Keratinocyte (primary cell): Measurements from ENCODE around the gene NR1I2.

Experiments
- EZH2 ChIP-seq: IDR thresholded peaks from one replicate; pipeline ENCODE4 v1.6.1; 2012; ENCODE audit warnings: inconsistent platforms, mild to moderate bottlenecking, low read length, moderate library complexity
- TF ChIP-seq, protein P1 (sequence below), 3 experiments: IDR thresholded peaks in 1 of 3; conservative IDR thresholded peaks in 1 of 3; optimal IDR thresholded peaks in 1 of 3; 2 replicates in 2 of 3; 3 replicates in 1 of 3; pipeline versions ENCODE3 to v1.5.1; 2011; ENCODE audit warnings: low read length in 3 of 3, mild to moderate bottlenecking in 3 of 3, moderate library complexity in 2 of 3, control low read depth in 1 of 3, inconsistent platforms in 1 of 3; ENCODE audit not compliant: insufficient read depth in 2 of 3; ENCODE audit errors: extremely low read depth in 1 of 3

DNA sequence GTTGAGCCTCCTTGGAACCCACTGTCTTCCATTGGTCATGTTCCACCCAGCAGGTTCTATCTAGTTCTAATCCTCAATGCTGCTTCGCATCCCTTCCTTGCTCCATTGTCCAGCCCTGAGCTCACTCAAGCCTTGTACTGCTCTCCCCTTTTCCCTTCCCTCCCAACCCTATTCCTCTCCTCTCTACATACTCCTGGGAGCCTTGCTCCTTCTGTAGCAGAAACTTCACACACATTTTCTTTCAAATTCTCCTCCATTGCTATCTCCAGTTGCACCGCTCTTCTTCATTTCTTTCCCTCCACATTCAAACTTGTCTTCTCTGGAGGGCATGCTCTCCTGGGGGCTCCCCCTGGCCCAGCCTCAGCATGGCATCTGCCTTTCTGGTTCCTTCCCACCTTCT, 14.5 kb downstream of the NR1I2 start:
- TF ChIP-seq, protein P1, sequence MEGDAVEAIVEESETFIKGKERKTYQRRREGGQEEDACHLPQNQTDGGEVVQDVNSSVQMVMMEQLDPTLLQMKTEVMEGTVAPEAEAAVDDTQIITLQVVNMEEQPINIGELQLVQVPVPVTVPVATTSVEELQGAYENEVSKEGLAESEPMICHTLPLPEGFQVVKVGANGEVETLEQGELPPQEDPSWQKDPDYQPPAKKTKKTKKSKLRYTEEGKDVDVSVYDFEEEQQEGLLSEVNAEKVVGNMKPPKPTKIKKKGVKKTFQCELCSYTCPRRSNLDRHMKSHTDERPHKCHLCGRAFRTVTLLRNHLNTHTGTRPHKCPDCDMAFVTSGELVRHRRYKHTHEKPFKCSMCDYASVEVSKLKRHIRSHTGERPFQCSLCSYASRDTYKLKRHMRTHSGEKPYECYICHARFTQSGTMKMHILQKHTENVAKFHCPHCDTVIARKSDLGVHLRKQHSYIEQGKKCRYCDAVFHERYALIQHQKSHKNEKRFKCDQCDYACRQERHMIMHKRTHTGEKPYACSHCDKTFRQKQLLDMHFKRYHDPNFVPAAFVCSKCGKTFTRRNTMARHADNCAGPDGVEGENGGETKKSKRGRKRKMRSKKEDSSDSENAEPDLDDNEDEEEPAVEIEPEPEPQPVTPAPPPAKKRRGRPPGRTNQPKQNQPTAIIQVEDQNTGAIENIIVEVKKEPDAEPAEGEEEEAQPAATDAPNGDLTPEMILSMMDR (optimal IDR thresholded peaks at IDR 0.05 in 1 of 3, IDR thresholded peaks at IDR 0.05 in 1 of 3, conservative IDR thresholded peaks at IDR 0.05 in 1 of 3; ENCODE audit: extremely low read depth in 1 of 3, insufficient read depth in 2 of 3, low read length in 3 of 3): no peak
- TF ChIP-seq EZH2: no peak
